A549 (cell line): ENCODE data around the gene GLRA3. TPM values are rescaled to one million over a fixed set of nuclear protein-coding genes. Genes with fewer than 3 reads are reported as not detected.
"Not testable (repeated sequence)": the region's sequence is repeated elsewhere in the genome, so short reads cannot be mapped to it uniquely, and the experiment has no call there.

Experiments used
- ATAC-seq, 2 experiments: fragments of 200-7000 bp in 1 of 2; fragments of >200 bp in 1 of 2; cut with Nextera tagmentation in 1 of 2; cut with Tn5 transposase in 1 of 2; 3 replicates each; pipeline versions ENCODE4 v1.8.0 to v1.9.1; 2018 to 2020; ENCODE audit warnings: mild to moderate bottlenecking in 1 of 2, moderate library complexity in 1 of 2
- CTCF ChIA-PET: fragments of 300-600 bp; sonication (Branson Sonifier 250); formaldehyde crosslinking; extraction: SDS; loops from one replicate; lab custom pipeline; 2021; ENCODE audit warnings: antibody characterized with exemption, inconsistent platforms; lab: Yijun Ruan, JAX
- POLR2A ChIA-PET: fragments of 350-600 bp; formaldehyde crosslinking; extraction: SDS; loops from one replicate; lab custom pipeline; 2021; ENCODE audit warnings: antibody characterized with exemption, inconsistent platforms; lab: Yijun Ruan, JAX
- DNase-seq, 2 experiments: peaks; one replicate each; pipeline versions ENCODE4 v3.0.0 to v3.0.0-alpha.2; 2011 to 2016; ENCODE audit warnings: low read depth in 1 of 2, low spot score in 1 of 2
- FAIRE-seq: peaks from 2 replicates; lab custom pipeline; 2011; peaks lifted over from hg19 to GRCh38; lab: Jason Lieb, UNC
- H3K27ac ChIP-seq, 2 experiments: fragments of >200 bp; sonication (Bioruptor Twin); formaldehyde crosslinking; 3 replicates each; pipeline ENCODE4 v1.5.1; 2016 to 2017
- H3K4me1 ChIP-seq: fragments of >200 bp; sonication (Bioruptor Twin); formaldehyde crosslinking; 3 replicates; pipeline ENCODE4 v1.6.1; 2016
- H3K4me2 ChIP-seq: fragments of >200 bp; sonication (Bioruptor Twin); formaldehyde crosslinking; 3 replicates; pipeline ENCODE4 v1.6.1; 2016
- H3K4me3 ChIP-seq: fragments of >200 bp; sonication (Bioruptor Twin); formaldehyde crosslinking; 3 replicates; pipeline ENCODE4 v1.5.1; 2016
- H3K9me3 ChIP-seq: fragments of >200 bp; sonication (Bioruptor Twin); formaldehyde crosslinking; 3 replicates; pipeline ENCODE4 v1.6.1; 2016
- BHLHE40 ChIP-seq: IDR thresholded peaks from 2 replicates; pipeline ENCODE4 v1.6.1; 2012; ENCODE audit warnings: low read depth, low read length, inconsistent platforms
- CBX2 ChIP-seq: fragments of 200-600 bp; sonication (generic); IDR thresholded peaks from 2 replicates; pipeline ENCODE4 v1.6.1; 2016; ENCODE audit warnings: low read depth, mild to moderate bottlenecking, borderline replicate concordance
- CBX8 ChIP-seq: fragments of 200-600 bp; sonication (generic); IDR thresholded peaks from 2 replicates; pipeline ENCODE4 v1.6.1; 2016
- CEBPB ChIP-seq, 2 experiments: fragments of >200 bp in 1 of 2; sonication (Bioruptor Twin) in 1 of 2; formaldehyde crosslinking in 1 of 2; IDR thresholded peaks; 2 replicates each; pipeline ENCODE4 v1.6.1; 2012 to 2016
- EHF ChIP-seq: fragments of 250-450 bp; sonication (Bioruptor Pico); IDR thresholded peaks from 2 replicates; pipeline ENCODE4 v1.5.0; 2020; ENCODE audit warnings: mild to moderate bottlenecking
- FOSB ChIP-seq: fragments of 250-450 bp; sonication (Bioruptor Pico); IDR thresholded peaks from 2 replicates; pipeline ENCODE4 v1.5.0; 2020; ENCODE audit warnings: mild to moderate bottlenecking, moderate library complexity
- FOXS1 ChIP-seq: fragments of 250-450 bp; sonication (Bioruptor Pico); IDR thresholded peaks from 2 replicates; pipeline ENCODE4 v1.5.0; 2020; ENCODE audit warnings: mild to moderate bottlenecking, moderate library complexity
- GATA3 ChIP-seq: IDR thresholded peaks from 2 replicates; pipeline ENCODE4 v1.6.1; 2012; ENCODE audit warnings: borderline replicate concordance
- HES2 ChIP-seq: fragments of >200 bp; sonication (Bioruptor Twin); formaldehyde crosslinking; IDR thresholded peaks from 2 replicates; pipeline ENCODE4 v1.6.1; 2016
- HEYL ChIP-seq: fragments of 250-450 bp; sonication (Bioruptor Pico); IDR thresholded peaks from 2 replicates; pipeline ENCODE4 v1.8.0; 2021; ENCODE audit warnings: mild to moderate bottlenecking, moderate library complexity
- HOXA7 ChIP-seq: fragments of 250-450 bp; sonication (Bioruptor Pico); IDR thresholded peaks from 2 replicates; pipeline ENCODE4 v1.5.0; 2020; ENCODE audit warnings: mild to moderate bottlenecking, moderate library complexity
- KDM1A ChIP-seq: fragments of 200-600 bp; sonication (generic); IDR thresholded peaks from 2 replicates; pipeline ENCODE4 v1.6.1; 2016; ENCODE audit warnings: low read depth, mild to moderate bottlenecking
- NR3C1 ChIP-seq: fragments of >200 bp; sonication (Bioruptor Twin); formaldehyde crosslinking; IDR thresholded peaks from 3 replicates; pipeline ENCODE4 v1.6.1; 2017
- POLR2A ChIP-seq: IDR thresholded peaks from 2 replicates; pipeline ENCODE4 v1.6.1; 2012; ENCODE audit warnings: mild to moderate bottlenecking, low read length
- RAD21 ChIP-seq, 2 experiments: fragments of >200 bp in 1 of 2; sonication (Bioruptor Twin) in 1 of 2; formaldehyde crosslinking in 1 of 2; IDR thresholded peaks in 1 of 2; conservative IDR thresholded peaks in 1 of 2; 2 replicates in 1 of 2; 3 replicates in 1 of 2; pipeline ENCODE4 v1.6.1; 2012 to 2018; ENCODE audit warnings: inconsistent platforms in 1 of 2
- RFX5 ChIP-seq: fragments of 450-650 bp; IDR thresholded peaks from 2 replicates; pipeline ENCODE4 v1.7.1; 2014; ENCODE audit warnings: antibody characterized with exemption, mild to moderate bottlenecking, moderate library complexity
- RNF2 ChIP-seq: fragments of 200-600 bp; sonication (generic); IDR thresholded peaks from 2 replicates; pipeline ENCODE4 v1.6.1; 2016; ENCODE audit warnings: low read depth, mild to moderate bottlenecking, antibody characterized with exemption, moderate library complexity, borderline replicate concordance
- SMC3 ChIP-seq: fragments of >200 bp; sonication (Bioruptor Twin); formaldehyde crosslinking; IDR thresholded peaks from 3 replicates; pipeline ENCODE4 v1.6.1; 2018; ENCODE audit warnings: inconsistent platforms
- TFCP2L1 ChIP-seq: fragments of 250-450 bp; sonication (Bioruptor Pico); IDR thresholded peaks from 2 replicates; pipeline ENCODE4 v1.5.0; 2021; ENCODE audit warnings: mild to moderate bottlenecking
- ZFP36 ChIP-seq: fragments of 450-650 bp; IDR thresholded peaks from 2 replicates; pipeline ENCODE4 v1.6.1; 2014; ENCODE audit warnings: borderline replicate concordance; ENCODE audit not compliant: partially characterized antibody
- ZNF302 ChIP-seq: fragments of 250-450 bp; sonication (Bioruptor Pico); IDR thresholded peaks from 2 replicates; pipeline ENCODE4 v1.9.0; 2021; ENCODE audit warnings: inconsistent platforms, mild to moderate bottlenecking, moderate library complexity
- WGBS: methylation state at CpG from one replicate; pipeline ENCODE4 v1.1.6; 2017; ENCODE audit errors: missing lambda C conversion rate; 5-methylcytosine and 5-hydroxymethylcytosine counted together
- polyA plus RNA-seq, 4 experiments: library from polyadenylated mRNA; depleted of rRNA in 3 of 4; stranded (reverse); fragments of >200 nt; fragmentation: RNase III in 1 of 4; extraction: RNeasy Plus Mini Kit Qiagen cat#74134 plus additional on column Dnase treatment in 1 of 4; gene quantifications; 2 replicates in 3 of 4; 3 replicates in 1 of 4; pipeline ENCODE4 v1.2.3, GENCODE V29; 2011 to 2017
- TF ChIP-seq, protein P1 (sequence below): fragments of 250-450 bp; sonication (Bioruptor Pico); IDR thresholded peaks from 2 replicates; pipeline ENCODE4 v1.5.0; 2021; ENCODE audit warnings: mild to moderate bottlenecking, moderate library complexity, borderline replicate concordance
- TF ChIP-seq, protein P2 (sequence below): fragments of >200 bp; sonication (Bioruptor Twin); formaldehyde crosslinking; IDR thresholded peaks from 3 replicates; pipeline ENCODE4 v1.5.1; 2016
- TF ChIP-seq, protein P3 (sequence below): IDR thresholded peaks from 2 replicates; pipeline ENCODE4 v1.6.1; 2012

GLRA3 gene
- polyA plus RNA-seq, 2 of the 4 experiments (the other 2 are of a cell fraction) = 0.01 to 0.04 TPM

DNA sequence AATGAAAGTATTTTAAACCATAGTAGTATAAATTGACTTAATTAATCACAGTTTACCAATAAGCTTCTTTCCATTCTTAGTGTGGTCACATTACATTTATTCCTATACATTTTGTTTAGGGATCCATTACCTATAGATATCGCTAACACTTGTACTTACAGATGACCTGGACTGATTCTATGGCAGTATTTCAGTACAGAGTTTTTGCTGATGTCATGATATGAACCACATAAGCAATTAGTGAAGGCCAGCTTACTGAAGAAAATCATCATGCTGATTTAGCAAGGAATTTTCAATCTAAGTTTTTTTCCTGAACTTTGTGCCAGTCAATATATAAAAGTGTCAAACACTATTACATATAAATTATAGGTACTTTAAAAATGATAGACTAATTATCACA lies 193.3 kb downstream of the GLRA3 start:
- no peaks in the 10 kb centered on the region for H3K9me3 ChIP-seq
- TF ChIP-seq ZNF302 (CRISPR knock-in tag) = no peak
- TF ChIP-seq CBX8 = no peak
- TF ChIP-seq, protein P1, sequence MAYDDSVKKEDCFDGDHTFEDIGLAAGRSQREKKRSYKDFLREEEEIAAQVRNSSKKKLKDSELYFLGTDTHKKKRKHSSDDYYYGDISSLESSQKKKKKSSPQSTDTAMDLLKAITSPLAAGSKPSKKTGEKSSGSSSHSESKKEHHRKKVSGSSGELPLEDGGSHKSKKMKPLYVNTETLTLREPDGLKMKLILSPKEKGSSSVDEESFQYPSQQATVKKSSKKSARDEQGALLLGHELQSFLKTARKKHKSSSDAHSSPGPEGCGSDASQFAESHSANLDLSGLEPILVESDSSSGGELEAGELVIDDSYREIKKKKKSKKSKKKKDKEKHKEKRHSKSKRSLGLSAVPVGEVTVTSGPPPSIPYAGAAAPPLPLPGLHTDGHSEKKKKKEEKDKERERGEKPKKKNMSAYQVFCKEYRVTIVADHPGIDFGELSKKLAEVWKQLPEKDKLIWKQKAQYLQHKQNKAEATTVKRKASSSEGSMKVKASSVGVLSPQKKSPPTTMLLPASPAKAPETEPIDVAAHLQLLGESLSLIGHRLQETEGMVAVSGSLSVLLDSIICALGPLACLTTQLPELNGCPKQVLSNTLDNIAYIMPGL (CRISPR knock-in tag) = no peak
- no peak for TF ChIP-seq RAD21 (conservative IDR thresholded peaks at IDR 0.05 in 1 of 2, IDR thresholded peaks at IDR 0.05 in 1 of 2)
- TF ChIP-seq FOXS1 (CRISPR knock-in tag) = no peak
- no peak for TF ChIP-seq RNF2
- TF ChIP-seq EHF (CRISPR knock-in tag) = no peak
- TF ChIP-seq POLR2A = no peak
- TF ChIP-seq CBX2 = no peak
- no peak for TF ChIP-seq FOSB (CRISPR knock-in tag)
- TF ChIP-seq, all 56 proteins: peak for 0
- POLR2A ChIA-PET = no interaction called here
- DNase-seq (no peak), ATAC-seq (no peak), FAIRE-seq (no peak)
- CTCF ChIA-PET = no interaction called here
- H3K27ac ChIP-seq = no peak overlapping the region
- no peak overlapping the region for H3K4me3 ChIP-seq
- WGBS = 93% methylated on average over 1 of the region's 1 CpG
- H3K4me2 ChIP-seq = no peak overlapping the region
- peaks cover 21% of the 10 kb centered on the region for H3K4me1 ChIP-seq

- WGBS = 96% methylated on average over 1 of the region's 1 CpG
- ChIA-PET POLR2A (no interaction called here), CTCF (interaction anchor here (0.6 to 2.4 kb wide), 6 partner anchors 13 to 269 kb away, joined by 3 to 15 read pairs (median 6); no protein-coding TSS in a partner anchor)
- no peak for TF ChIP-seq SMC3
- TF ChIP-seq ZFP36 = no peak
- TF ChIP-seq HOXA7 (CRISPR knock-in tag) = no peak
- no peak for TF ChIP-seq KDM1A
- no peak for TF ChIP-seq NR3C1
- no peak for TF ChIP-seq TFCP2L1 (CRISPR knock-in tag)
- no peak for TF ChIP-seq BHLHE40
- TF ChIP-seq HEYL (CRISPR knock-in tag) = no peak
- Histone ChIP-seq H3K4me3 (no peak overlapping the region), H3K4me2 (no peak overlapping the region), H3K27ac (peak overlapping the region; percentile 50 to 72; a peak in 5 of 6 replicates), H3K9me3 (no peaks in the 10 kb centered on the region), H3K4me1 (peaks cover 21% of the 10 kb centered on the region)
- DNase-seq (no peak), ATAC-seq (no peak), FAIRE-seq (no peak)
Measured at GRCh38 chr4:174633399-174633798, 195.6 kb downstream of the GLRA3 start.

- TF ChIP-seq CEBPB (IDR thresholded peaks at IDR 0.05) (no peak), RAD21 (conservative IDR thresholded peaks at IDR 0.05 in 1 of 2, IDR thresholded peaks at IDR 0.05 in 1 of 2) (peak; percentile 88 to 95), GATA3 (no peak), RFX5 (no peak), HES2 (no peak), KDM1A (no peak), SMC3 (peak; percentile 94)
- TF ChIP-seq, protein P2, sequence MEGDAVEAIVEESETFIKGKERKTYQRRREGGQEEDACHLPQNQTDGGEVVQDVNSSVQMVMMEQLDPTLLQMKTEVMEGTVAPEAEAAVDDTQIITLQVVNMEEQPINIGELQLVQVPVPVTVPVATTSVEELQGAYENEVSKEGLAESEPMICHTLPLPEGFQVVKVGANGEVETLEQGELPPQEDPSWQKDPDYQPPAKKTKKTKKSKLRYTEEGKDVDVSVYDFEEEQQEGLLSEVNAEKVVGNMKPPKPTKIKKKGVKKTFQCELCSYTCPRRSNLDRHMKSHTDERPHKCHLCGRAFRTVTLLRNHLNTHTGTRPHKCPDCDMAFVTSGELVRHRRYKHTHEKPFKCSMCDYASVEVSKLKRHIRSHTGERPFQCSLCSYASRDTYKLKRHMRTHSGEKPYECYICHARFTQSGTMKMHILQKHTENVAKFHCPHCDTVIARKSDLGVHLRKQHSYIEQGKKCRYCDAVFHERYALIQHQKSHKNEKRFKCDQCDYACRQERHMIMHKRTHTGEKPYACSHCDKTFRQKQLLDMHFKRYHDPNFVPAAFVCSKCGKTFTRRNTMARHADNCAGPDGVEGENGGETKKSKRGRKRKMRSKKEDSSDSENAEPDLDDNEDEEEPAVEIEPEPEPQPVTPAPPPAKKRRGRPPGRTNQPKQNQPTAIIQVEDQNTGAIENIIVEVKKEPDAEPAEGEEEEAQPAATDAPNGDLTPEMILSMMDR = peak; percentile 78
- TF ChIP-seq, protein P3, sequence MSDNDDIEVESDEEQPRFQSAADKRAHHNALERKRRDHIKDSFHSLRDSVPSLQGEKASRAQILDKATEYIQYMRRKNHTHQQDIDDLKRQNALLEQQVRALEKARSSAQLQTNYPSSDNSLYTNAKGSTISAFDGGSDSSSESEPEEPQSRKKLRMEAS = 0 out of 2 replicates have a peak, but pooled peaks have one; percentile 32
- H3K27ac ChIP-seq = peak overlapping the region; percentile 47 to 50
- CTCF ChIA-PET = interaction anchor here (0.7 to 2.4 kb wide), 16 partner anchors 11 to 906 kb away, joined by 3 to 15 read pairs (median 5); partner anchors contain the start of gene HPGD
- peak in 1 of 2 experiments; percentile 82; a peak in 3 of 6 replicates for ATAC-seq
- FAIRE-seq = no peak
- no peak overlapping the region for H3K4me3 ChIP-seq
- H3K9me3 ChIP-seq = no peaks in the 10 kb centered on the region
- POLR2A ChIA-PET = interaction anchor here (1.0 kb wide), 1 partner anchor 110 kb away, joined by 3 read pairs; the partner anchor contains the start of gene HPGD
- peaks cover 21% of the 10 kb centered on the region for H3K4me1 ChIP-seq
- WGBS = 20% methylated on average over 2 of the region's 2 CpGs
- peak; percentile 5 to 62 for DNase-seq
- peak overlapping the region; percentile 27; the same call in 1 of the 3 replicates for H3K4me2 ChIP-seq
Measured at GRCh38 chr4:174631901-174632758, 196.9 kb downstream of the GLRA3 start.

- FAIRE-seq, ATAC-seq, DNase-seq, POLR2A ChIA-PET, H3K4me3 ChIP-seq, H3K4me2 ChIP-seq, H3K9me3 ChIP-seq: not testable (repeated sequence)
- Histone ChIP-seq H3K27ac (peak overlapping the region in 1 of 2 experiments; percentile 68; a peak in 4 of 6 replicates), H3K4me1 (peaks cover 21% of the 10 kb centered on the region)
- WGBS = 89% methylated on average over 2 of the region's 2 CpGs
- CTCF ChIA-PET = interaction anchor here (0.9 kb wide), 1 partner anchor 266 kb away, joined by 3 read pairs; no protein-coding TSS in a partner anchor
Measured at GRCh38 chr4:174629907-174630450, 199.1 kb downstream of the GLRA3 start.
